ENCODE results near the gene STIM1.

GRCh38 chr11:3880724-3881123, 25.3 kb downstream of the STIM1 start:
- TF ChIP-seq CTCF (IDR thresholded peaks at IDR 0.05; ENCODE audit: low read depth, low read length, poor library complexity, severe bottlenecking): no peak
- TF ChIP-seq EZH2phosphoT487 (IDR thresholded peaks at IDR 0.05; ENCODE audit: borderline replicate concordance, low read length): no peak
